Stomach (tissue), 9 donors: ENCODE data around the gene PCGF2. TPM values are rescaled to one million over a fixed set of nuclear protein-coding genes. Genes with fewer than 3 reads are reported as not detected.

Experiments used
- DNase-seq, 2 donors: peaks; one replicate each; pipeline versions ENCODE4 v3.0.0 to v3.0.0-alpha.2; 2013 to 2019
- H3K27ac ChIP-seq, 5 donors: fragments of 200-600 bp in 4 of 5; sonication (generic) in 4 of 5; one replicate each; pipeline ENCODE4 v1.5.1; 2013 to 2019; ENCODE audit warnings: mild to moderate bottlenecking in 1 of 5, moderate library complexity in 1 of 5
- H3K27me3 ChIP-seq, 3 donors: fragments of 200-600 bp; sonication (generic); one replicate each; pipeline ENCODE4 v1.5.1; 2017 to 2019; ENCODE audit warnings: mixed run types in 1 of 3
- H3K36me3 ChIP-seq, 4 donors: fragments of 200-600 bp; sonication (generic); 1 replicate in 3 of 4; 2 replicates in 1 of 4; pipeline ENCODE4 v1.5.1; 2016 to 2019
- H3K4me1 ChIP-seq, 4 donors: fragments of 200-600 bp; sonication (generic); one replicate each; pipeline ENCODE4 v1.5.1; 2016 to 2019
- H3K4me3 ChIP-seq, 4 donors: fragments of 200-600 bp; sonication (generic) in 3 of 4; one replicate each; pipeline ENCODE4 v1.5.1; 2016 to 2019; ENCODE audit warnings: mild to moderate bottlenecking in 1 of 4
- H3K9me3 ChIP-seq, 4 donors: fragments of 200-600 bp; sonication (generic); one replicate each; pipeline ENCODE4 v1.5.1; 2016 to 2019
- CTCF ChIP-seq, 7 experiments: fragments of 450-650 bp in 4 of 7; fragments of 200-600 bp in 3 of 7; sonication (generic) in 3 of 7; IDR thresholded peaks; one replicate each; pipeline ENCODE4 v1.5.1; 2016 to 2019; ENCODE audit warnings: antibody characterized with exemption in 7 of 7, control low read depth in 2 of 7, mild to moderate bottlenecking in 1 of 7
- EP300 ChIP-seq: sonication (generic); formaldehyde crosslinking; IDR thresholded peaks from one replicate; pipeline ENCODE4 v1.6.1; 2017; ENCODE audit warnings: antibody characterized with exemption
- POLR2A ChIP-seq, 4 donors: fragments of 450-650 bp; IDR thresholded peaks; one replicate each; pipeline ENCODE4 v1.6.1; 2016; ENCODE audit warnings: antibody characterized with exemption in 4 of 4, control low read depth in 2 of 4, mild to moderate bottlenecking in 1 of 4, moderate library complexity in 1 of 4
- POLR2AphosphoS5 ChIP-seq, 3 donors: sonication (generic); formaldehyde crosslinking; IDR thresholded peaks; one replicate each; pipeline ENCODE4 v1.6.1; 2016; ENCODE audit warnings: antibody characterized with exemption in 3 of 3
- WGBS, 5 donors: extraction: QIAGEN DNeasy Blood & Tissue Kit in 3 of 5; methylation state at CpG; one replicate each; pipeline versions ENCODE4 v1.1.5 to v1.1.7; 2013 to 2018; 5-methylcytosine and 5-hydroxymethylcytosine counted together
- intact Hi-C: fragments of 100-400 bp; cut with DNase I; formaldehyde crosslinking; loops from one replicate; pipeline ENCODE4 v1.15.1; 2023; ENCODE audit warnings: low total_unique reads
- polyA plus RNA-seq, 3 donors: library from polyadenylated mRNA; stranded (reverse); fragments of 200-250 nt; gene quantifications; one replicate each; pipeline ENCODE4 v1.2.3, GENCODE V29; 2013
- total RNA-seq, 5 donors: library from RNA; depleted of rRNA; stranded (reverse); fragments of >200 nt; gene quantifications; one replicate each; pipeline versions ENCODE4 v1.1.0 to v1.2.3, GENCODE V29; 2014 to 2016
- donor health status: healthy with polysubstance abuse.
- donor health status: Bipolar disorder and iron deficiency.
- donor health status: healthy.

PCGF2 gene
- total and polyA plus RNA-seq, 8 donors: 5.8 to 62.8 (median 27.6) TPM

DNA sequence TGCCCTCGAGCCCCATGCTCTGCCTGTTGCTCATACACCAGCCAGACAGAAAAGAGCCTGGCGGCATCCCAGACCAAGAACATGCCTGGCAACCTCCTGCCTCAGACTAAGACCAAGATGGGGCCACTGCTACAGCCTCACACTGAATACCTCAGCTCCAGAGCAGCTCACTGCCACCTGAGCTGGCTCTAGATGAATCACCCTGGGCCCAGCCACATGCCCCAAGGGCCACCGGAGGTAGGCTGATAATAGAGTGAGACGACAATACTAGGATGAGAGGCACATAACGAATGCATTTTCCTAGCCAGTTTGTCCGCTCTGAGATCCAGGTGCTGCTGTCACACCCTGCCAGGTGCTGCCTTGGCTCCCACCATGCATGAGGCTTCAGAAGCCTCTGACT lies 38.2 kb upstream of the PCGF2 start:
- TF ChIP-seq EP300: no peak
- DNase-seq: no peak
- intact Hi-C loops: no loop called here
- Histone ChIP-seq H3K4me3 (no peak overlapping the region), H3K27ac (no peak overlapping the region), H3K9me3 (no peaks in the 10 kb centered on the region), H3K27me3 (no peaks in the 10 kb centered on the region), H3K4me1 (peaks cover 0 to 21% (median 9%) of the 10 kb centered on the region in 4 donors), H3K36me3 (peaks cover 48 to 59% (median 56%) of the 10 kb centered on the region in 4 donors)
- WGBS, 5 donors: 57 to 96% (median 84%) methylated on average over 2 to 6 of the region's 6 CpGs

- no peak for DNase-seq
- intact Hi-C loops: no loop called here
- peaks cover 79 to 90% (median 87%) of the 10 kb centered on the region in 4 donors for H3K36me3 ChIP-seq
- WGBS, 5 donors: 87 to 96% (median 91%) methylated on average over 3 of the region's 3 CpGs
- H3K9me3 ChIP-seq: no peaks in the 10 kb centered on the region
- no peak overlapping the region for H3K4me3 ChIP-seq
- H3K4me1 ChIP-seq: no peaks in the 10 kb centered on the region
- no peaks in the 10 kb centered on the region for H3K27me3 ChIP-seq
- H3K27ac ChIP-seq: no peak overlapping the region
- TF ChIP-seq CTCF (IDR thresholded peaks at IDR 0.05): no peak
- no peak for TF ChIP-seq POLR2AphosphoS5 (IDR thresholded peaks at IDR 0.05)
- no peak for TF ChIP-seq EP300
- TF ChIP-seq POLR2A (IDR thresholded peaks at IDR 0.05): no peak
Measured at GRCh38 chr17:38783227-38783626, 35.1 kb upstream of the PCGF2 start.

GRCh38 chr17:38779965-38780752 lies 32.0 kb upstream of the PCGF2 start:
- Histone ChIP-seq H3K27me3 (no peaks in the 10 kb centered on the region), H3K4me1 (no peaks in the 10 kb centered on the region), H3K36me3 (peaks cover 96 to 100% (median 100%) of the 10 kb centered on the region in 4 donors), H3K27ac (no peak overlapping the region), H3K4me3 (no peak overlapping the region), H3K9me3 (no peaks in the 10 kb centered on the region)
- no peak for TF ChIP-seq EP300
- TF ChIP-seq CTCF (IDR thresholded peaks at IDR 0.05): no peak
- TF ChIP-seq POLR2A (IDR thresholded peaks at IDR 0.05): no peak
- TF ChIP-seq POLR2AphosphoS5 (IDR thresholded peaks at IDR 0.05): no peak
- DNase-seq: no peak
- intact Hi-C loops: no loop called here
- 88 to 90% (median 89%) methylated on average over 21 to 23 of the region's 23 CpGs for WGBS, 5 donors

- DNase-seq: no peak
- Histone ChIP-seq H3K27me3 (no peaks in the 10 kb centered on the region), H3K4me3 (no peak overlapping the region), H3K36me3 (peaks cover 98 to 100% (median 100%) of the 10 kb centered on the region in 4 donors), H3K9me3 (no peaks in the 10 kb centered on the region), H3K27ac (no peak overlapping the region), H3K4me1 (no peaks in the 10 kb centered on the region)
- 79 to 88% (median 80%) methylated on average over 7 of the region's 7 CpGs for WGBS, 5 donors
- TF ChIP-seq POLR2AphosphoS5 (IDR thresholded peaks at IDR 0.05): no peak
- no peak for TF ChIP-seq POLR2A (IDR thresholded peaks at IDR 0.05)
- no peak for TF ChIP-seq EP300
- TF ChIP-seq CTCF (IDR thresholded peaks at IDR 0.05): no peak
- intact Hi-C loops: no loop called here
Measured at GRCh38 chr17:38777641-38778250, 29.6 kb upstream of the PCGF2 start.

- Histone ChIP-seq H3K36me3 (peaks cover 88 to 100% (median 100%) of the 10 kb centered on the region in 4 donors), H3K4me3 (no peak overlapping the region), H3K4me1 (no peaks in the 10 kb centered on the region), H3K9me3 (no peaks in the 10 kb centered on the region), H3K27ac (no peak overlapping the region), H3K27me3 (no peaks in the 10 kb centered on the region)
- no peak for TF ChIP-seq EP300
- no peak for TF ChIP-seq POLR2A (IDR thresholded peaks at IDR 0.05)
- TF ChIP-seq CTCF (IDR thresholded peaks at IDR 0.05): no peak
- TF ChIP-seq POLR2AphosphoS5 (IDR thresholded peaks at IDR 0.05): no peak
- DNase-seq: no peak
- intact Hi-C loops: no loop called here
Measured at GRCh38 chr17:38773258-38773657, 25.1 kb upstream of the PCGF2 start.
